GM21367 (cell line): Measurements from ENCODE around the gene KIF25.
"Not testable (repeated sequence)": the region's sequence is repeated elsewhere in the genome, so short reads cannot be mapped to it uniquely, and the experiment has no call there.

ENCODE experiments used
- ATAC-seq: cut with Tn5 transposase; IDR thresholded peaks from one replicate; pipeline ENCODE4 v1.9.1; 2021; ENCODE audit not compliant: unreplicated experiment

Gene KIF25

DNA sequence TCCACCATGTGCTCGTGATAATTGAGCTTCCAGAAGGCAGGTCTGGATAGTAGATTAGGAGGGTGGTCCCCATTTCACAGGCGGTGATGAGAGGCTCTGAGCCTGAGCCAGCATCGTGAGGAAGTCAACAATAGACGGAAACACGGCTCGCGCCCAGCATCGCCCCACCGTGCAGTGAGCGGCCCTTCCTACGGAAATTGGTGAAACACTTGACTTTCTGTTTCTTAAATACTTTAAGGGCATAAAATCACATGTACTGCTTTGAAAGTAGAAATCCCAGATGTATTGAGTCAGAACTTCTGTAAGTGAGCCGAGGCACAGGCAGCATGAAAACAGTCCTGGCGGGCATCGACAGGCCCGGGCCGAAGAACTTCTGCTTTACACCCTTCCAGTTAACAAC, 4.3 kb upstream of the KIF25 start:
- no peak for ATAC-seq

- no peak for ATAC-seq
Observed at GRCh38 chr6:167993831-167994230, 3.6 kb upstream of the KIF25 start.

- ATAC-seq, result no peak
Observed at GRCh38 chr6:167995302-167995701, 2.2 kb upstream of the KIF25 start.

DNA sequence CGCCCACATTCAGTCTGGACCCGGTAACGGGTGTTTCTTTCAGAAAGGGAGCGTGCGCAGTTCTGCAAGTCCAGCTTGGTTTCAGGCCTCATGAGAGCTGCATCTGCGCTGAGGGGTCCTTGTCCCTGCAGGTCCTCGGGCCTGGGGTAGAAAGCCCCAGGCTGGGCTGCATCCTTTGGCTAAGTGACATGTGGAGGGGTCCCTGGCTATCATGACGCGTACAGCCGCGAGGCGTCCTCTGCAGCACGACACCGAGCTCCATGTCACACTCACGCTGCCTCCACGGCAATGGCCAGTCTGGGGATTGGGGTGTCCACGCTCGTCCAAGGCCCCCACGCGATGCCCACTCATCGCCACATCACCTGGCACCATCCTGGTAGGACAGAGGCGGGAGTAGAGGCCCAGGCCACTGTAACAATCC, 1.7 kb upstream of the KIF25 start:
- ATAC-seq, result no peak

DNA sequence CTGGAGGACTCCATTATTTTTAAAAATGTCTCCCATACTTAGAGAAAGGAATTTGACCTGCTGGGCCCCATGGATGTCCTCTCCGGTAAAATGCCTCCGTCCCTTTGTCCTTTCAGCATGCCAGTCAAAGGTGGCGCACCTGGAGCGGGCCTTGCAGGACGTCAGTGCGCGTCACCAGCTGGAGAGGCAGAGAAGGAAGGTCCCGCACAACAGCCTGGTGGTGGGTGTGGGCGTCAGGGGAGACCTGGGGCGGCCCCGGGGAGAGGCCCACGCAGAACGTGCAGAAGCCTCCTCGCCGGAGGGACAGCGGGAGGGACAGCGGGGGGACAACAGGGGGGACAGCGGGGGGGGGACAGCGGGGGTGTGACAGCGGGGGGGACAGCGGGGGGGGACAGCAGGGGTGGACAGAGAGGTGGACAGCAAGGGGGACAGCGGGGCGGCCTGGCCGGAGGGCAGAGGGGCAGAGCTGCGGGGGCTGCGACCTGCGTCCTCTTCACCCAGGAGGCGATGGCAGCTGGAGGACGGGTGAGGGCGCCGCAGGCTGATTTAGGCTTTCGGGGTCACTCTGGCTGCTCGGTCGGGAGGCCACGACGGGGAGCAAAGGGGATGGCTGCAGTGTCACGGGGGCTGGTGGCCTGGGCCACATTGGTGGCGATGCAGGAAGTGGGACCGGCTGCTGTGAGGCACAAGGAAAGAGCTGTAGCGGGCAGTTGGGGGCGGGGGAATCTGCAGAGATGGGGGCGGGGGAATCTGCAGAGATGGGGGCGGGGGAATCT, 859 bp upstream of the KIF25 start:
- no peak for ATAC-seq

DNA sequence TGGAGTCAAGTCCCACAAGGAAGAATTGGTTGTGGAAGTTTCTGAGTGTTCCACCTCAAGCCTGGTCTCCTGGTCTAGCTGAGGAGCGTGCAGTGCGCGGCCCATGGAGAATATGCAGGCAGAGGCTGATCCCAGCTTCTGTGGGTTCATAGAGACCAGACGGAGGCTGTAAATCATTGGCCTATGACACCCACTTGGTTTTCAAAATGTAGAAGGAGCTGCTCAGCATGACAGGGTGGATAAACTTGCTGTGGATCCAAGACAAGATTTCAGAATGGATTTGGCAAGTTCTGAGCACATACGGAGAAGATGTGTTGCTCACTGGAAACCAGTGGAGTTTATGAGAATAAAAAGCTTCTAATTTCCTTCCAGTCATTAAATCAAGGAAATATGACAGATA, 744 bp downstream of the KIF25 start:
- ATAC-seq, result no peak

GRCh38 chr6:168000198-168001028, 2.9 kb downstream of the KIF25 start:
- no peak for ATAC-seq

- ATAC-seq, result no peak
Observed at GRCh38 chr6:168001029-168001332, 3.5 kb downstream of the KIF25 start.

DNA sequence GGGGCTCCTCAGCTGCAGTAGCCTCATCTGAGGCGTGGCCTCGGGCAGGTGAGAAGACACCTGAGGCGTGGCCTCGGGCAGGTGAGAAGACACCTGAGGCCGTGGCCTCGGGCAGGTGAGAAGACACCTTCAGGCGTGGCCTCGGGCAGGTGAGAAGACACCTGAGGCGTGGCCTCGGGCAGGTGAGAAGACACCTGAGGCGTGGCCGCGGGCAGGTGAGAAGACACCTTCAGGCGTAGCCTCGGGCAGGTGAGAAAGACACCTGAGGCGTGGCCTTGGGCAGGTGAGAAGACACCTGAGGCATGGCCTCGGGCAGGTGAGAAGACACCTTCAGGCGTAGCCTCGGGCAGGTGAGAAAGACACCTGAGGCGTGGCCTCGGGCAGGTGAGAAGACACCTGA, 4.0 kb downstream of the KIF25 start:
- ATAC-seq, result not testable (repeated sequence)

GRCh38 chr6:168002804-168003203, 5.3 kb downstream of the KIF25 start:
- ATAC-seq, result no peak

DNA sequence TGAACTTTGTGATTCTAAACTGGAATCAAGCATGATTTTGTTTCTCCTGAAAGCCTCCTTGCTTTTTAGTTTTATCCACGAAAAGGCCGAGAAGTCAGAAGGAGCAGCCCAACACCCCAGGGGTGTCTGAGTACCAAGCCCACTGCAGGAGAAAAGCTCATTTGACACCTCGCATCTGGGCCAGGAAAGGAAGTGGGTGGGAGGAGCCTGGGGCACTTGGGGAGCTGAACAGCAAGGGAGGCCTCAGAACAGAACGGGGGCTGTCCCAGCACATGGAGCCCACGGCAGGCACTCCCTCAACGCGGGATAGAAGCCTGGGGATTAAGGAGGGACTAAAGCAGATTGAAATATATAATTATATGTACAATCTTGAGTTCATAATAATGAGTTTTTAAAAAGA, 6.6 kb downstream of the KIF25 start:
- no peak for ATAC-seq

DNA sequence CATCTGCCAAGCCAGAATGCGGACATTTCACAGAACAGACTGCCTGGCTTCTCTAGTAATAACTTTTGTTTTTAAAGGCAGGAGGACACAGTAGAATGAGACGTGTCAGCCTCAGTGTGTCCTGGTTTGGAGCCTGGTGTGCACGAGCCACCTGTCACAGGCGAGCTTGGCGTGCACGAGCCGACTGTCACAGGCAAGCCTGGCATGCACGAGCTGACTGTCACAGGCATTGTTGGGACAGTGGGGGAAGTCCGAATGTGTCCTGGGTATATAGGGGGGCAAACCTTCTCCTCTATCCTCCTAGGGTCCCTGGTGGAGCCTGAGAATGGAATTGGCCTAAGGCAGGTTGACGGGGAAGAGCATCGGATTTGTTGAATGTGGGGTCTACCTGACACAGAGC, 7.5 kb downstream of the KIF25 start:
- no peak for ATAC-seq

GRCh38 chr6:168005796-168006195, 8.3 kb downstream of the KIF25 start:
- ATAC-seq, result no peak

DNA sequence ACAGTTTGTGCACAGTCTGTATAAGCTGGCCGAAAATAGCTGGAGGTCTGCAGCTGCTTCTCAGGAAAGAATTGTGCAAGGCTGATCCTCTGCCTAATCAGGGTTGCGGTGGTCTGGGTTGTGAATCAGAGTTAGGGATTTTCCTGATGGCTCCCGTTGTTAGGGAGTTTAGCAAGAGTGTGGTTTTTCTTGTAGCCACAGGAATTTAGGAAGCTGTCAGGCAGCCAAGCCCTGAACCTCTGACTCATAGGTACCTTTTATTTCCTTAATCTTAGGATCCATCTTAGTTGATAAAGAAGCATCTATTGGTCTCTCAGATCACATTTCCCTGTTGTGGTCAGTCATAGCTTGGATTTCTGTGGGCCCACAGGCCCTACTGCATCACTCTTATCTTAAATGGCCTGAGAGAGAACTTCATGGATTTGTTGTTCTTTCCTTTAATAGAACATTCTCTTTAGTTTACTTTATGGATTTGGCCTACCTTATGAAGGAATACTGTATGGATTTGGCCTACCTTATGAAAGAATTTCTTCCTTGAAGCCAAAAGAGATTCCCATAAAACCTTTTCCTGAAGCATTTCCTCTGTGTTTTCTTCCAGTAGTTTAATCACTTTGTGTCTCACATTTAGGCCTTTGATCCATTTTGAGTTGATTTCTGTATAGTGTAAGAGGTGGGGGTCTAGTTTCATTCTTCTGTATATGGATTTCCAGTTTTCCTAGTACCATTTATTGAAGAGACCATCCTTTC, 10.3 kb downstream of the KIF25 start:
- no peak for ATAC-seq

DNA sequence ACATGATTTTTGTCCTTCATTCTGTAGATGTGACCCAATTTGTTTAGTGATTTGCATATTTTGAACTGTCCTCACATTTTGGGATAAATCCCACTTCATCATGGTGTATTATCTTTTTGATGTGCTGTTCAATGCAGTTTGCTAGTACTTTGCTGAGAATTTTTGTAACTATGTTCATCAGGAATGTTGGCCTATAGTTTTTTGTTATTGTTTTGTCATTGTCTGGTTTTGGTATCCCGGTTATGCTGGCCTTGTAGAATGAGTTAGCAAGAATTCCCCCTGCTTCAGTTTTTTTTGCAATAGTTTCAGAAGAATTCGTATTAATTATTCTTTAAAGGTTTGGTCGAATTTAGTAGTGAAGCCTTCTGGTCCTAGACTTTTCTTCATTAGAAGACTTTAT, 11.9 kb downstream of the KIF25 start:
- ATAC-seq, result no peak

- ATAC-seq, result no peak
Observed at GRCh38 chr6:168011291-168011690, 13.8 kb downstream of the KIF25 start.

DNA sequence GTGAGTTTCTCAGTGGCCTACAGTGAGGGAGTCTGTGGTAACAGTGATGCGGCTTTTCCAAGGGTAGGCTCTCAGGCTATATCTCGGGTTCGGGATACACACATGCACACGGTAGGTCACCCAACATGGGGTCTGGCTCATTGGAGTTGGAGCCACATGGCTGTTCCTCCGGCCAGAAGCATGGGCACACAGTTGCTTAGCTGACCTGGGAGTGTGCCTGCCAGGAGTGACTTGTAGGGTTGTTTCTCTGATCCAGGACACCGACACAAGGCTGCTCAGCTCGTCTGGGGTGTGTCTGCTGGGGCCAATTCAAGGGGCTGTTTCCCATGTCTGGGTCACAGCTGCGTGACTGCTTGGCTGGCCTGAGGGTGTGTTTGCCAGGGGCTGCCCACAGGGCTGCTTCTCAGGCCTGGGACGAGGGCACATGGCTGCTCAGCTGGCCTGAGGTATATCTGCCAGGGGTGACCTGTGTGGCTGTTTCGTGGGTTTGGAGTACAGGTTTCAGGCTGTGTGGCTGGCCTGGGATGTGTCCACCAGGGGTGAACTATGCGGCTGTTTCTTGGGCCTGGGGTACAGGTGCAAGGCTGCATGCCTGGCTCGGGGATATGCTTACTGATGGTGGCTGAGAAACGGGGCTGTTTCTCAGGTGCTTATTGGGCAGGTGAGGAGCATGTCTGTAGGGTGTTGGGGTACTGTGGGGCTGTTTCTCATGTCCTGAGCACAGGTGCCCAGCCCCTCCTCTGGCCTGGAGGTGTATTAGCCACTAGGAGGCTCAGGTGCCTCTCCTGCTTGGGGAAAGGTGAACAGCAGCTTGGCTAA, 15.2 kb downstream of the KIF25 start:
- no peak for ATAC-seq

- no peak for ATAC-seq
Observed at GRCh38 chr6:168013250-168013915, 15.9 kb downstream of the KIF25 start.

DNA sequence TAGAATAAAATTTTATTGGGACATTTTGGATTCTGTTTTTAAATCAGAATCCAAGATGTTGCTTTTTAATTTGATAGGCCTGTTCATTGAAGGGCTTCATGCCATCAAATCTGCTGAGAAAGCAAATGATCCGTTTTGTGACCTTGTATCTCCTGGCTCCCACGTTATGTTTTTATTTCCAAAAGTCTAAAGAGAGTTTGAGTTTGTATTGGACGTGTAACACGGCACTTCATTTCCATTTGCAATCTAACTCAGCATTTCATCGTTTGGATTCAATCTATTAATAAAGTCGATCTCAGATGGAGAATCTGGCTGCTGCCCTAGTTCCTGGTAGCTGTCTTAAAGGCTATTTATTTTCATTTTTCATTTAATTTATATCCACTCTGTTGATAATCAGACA, 17.0 kb downstream of the KIF25 start:
- ATAC-seq, result no peak

GRCh38 chr6:168015009-168015408, 17.5 kb downstream of the KIF25 start:
- no peak for ATAC-seq
